ENCODE data around the gene P2RY8.

DNA sequence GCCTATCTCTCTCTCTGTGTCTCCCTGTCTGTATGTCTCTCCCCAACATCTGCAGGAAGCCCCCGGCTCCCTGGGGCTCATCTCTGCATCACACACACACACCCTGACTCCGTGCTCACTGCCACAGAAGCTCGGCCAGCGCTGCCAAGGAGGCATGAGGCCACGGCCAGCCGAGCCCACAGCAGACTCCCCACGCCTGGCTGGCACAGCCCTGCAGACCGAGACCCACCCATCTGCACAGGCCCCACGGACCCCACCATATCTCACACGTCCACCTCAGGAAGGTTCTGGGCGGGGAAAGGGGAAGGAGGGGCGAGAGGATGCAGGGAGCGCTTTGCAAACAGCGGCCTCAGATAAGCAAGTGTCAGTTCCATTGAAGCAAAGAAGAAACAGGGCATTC lies 116.6 kb downstream of the P2RY8 start:
- TF ChIP-seq, protein P1, sequence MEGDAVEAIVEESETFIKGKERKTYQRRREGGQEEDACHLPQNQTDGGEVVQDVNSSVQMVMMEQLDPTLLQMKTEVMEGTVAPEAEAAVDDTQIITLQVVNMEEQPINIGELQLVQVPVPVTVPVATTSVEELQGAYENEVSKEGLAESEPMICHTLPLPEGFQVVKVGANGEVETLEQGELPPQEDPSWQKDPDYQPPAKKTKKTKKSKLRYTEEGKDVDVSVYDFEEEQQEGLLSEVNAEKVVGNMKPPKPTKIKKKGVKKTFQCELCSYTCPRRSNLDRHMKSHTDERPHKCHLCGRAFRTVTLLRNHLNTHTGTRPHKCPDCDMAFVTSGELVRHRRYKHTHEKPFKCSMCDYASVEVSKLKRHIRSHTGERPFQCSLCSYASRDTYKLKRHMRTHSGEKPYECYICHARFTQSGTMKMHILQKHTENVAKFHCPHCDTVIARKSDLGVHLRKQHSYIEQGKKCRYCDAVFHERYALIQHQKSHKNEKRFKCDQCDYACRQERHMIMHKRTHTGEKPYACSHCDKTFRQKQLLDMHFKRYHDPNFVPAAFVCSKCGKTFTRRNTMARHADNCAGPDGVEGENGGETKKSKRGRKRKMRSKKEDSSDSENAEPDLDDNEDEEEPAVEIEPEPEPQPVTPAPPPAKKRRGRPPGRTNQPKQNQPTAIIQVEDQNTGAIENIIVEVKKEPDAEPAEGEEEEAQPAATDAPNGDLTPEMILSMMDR (IDR thresholded peaks at IDR 0.05): no peak
- TF ChIP-seq EP300 (IDR thresholded peaks at IDR 0.05) (no peak), POLR2A (IDR thresholded peaks at IDR 0.05) (no peak), POLR2AphosphoS5 (IDR thresholded peaks at IDR 0.05) (no peak)

Measured in upper lobe of left lung (tissue), 4 donors.